ENCODE data around the gene DIS3L. TPM values are rescaled to one million over a fixed set of nuclear protein-coding genes. Genes with fewer than 3 reads are reported as not detected.
A peak's percentile ranks its signal among the peaks of the same experiment; 100 is the strongest.
"Not testable (repeated sequence)": the region's sequence is repeated elsewhere in the genome, so short reads cannot be mapped to it uniquely, and the experiment has no call there.

Gene DIS3L
- total and polyA plus RNA-seq, 2 donors = 13.0 to 16.5 TPM

DNA sequence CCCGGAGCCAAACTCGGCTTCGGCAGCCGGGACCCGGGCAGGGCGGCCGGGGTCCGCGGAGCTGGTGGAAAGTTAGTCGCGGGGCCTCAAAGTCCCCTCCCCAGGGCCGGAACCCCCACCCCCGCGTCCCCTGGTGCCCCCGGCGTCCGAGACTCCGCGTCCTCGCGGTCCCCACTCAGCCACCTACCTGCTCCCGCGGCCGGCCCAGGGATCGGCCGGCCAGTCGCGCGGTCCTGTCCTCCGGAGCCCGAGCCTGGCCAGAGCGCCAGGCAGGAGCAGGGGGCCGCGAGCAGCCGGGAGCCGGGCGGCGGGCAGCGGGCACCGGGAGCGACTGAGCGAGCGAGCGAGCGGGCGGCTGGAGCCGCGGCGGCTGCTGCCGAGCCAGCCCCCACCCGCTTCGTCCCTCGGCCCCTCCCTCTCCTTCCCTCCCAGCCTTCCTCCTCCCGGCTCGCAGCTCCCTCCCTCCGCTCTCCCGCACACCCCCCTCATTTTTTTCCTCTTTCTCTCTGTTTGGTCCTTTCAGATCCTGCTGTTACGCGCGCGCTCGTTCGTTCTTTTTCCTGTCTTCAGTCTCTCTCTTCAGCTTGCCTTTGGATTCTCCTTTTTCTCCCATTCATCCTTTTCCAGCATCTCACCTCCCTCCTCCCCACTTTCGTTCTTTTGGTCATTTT, 39.8 kb upstream of the DIS3L start, which contains the start of gene MEGF11:
Gene MEGF11 (minus strand): TSS at position 333 of the 671 bp plus-strand sequence. CDS start 125,347 bp downstream, outside the sequence.
- peak within 1 kb of the TSS in 1 of 2 donors; percentile 44 for H3K4me3 ChIP-seq (ENCODE audit: low read length in 2 of 2)
- 2% methylated on average over 64 of the region's 64 CpGs for WGBS
- peaks cover 0 to 2% of the 10 kb centered on the region in 2 donors for H3K36me3 ChIP-seq (ENCODE audit: control insufficient read depth in 2 of 2, insufficient read depth in 2 of 2, low read length in 1 of 2)
- DNase-seq (ENCODE audit: low read depth in 6 of 9, low spot score in 9 of 9) = no peak
- no peak within 1 kb of the TSS for H3K27ac ChIP-seq (ENCODE audit: low read depth in 1 of 2, low read length in 1 of 2)
- H3K27me3 ChIP-seq (ENCODE audit: control insufficient read depth in 2 of 2, insufficient read depth in 1 of 2, low read length in 1 of 2) = peaks cover 92 to 98% of the 10 kb centered on the region in 2 donors
- H3K9me3 ChIP-seq (ENCODE audit: control insufficient read depth in 2 of 2, insufficient read depth in 1 of 2, low read length in 1 of 2) = peaks cover 0 to 8% of the 10 kb centered on the region in 2 donors
- H3K4me1 ChIP-seq (ENCODE audit: control insufficient read depth in 2 of 2, insufficient read depth in 2 of 2, low read length in 2 of 2) = peaks cover 11 to 17% of the 10 kb centered on the region in 2 donors

DNA sequence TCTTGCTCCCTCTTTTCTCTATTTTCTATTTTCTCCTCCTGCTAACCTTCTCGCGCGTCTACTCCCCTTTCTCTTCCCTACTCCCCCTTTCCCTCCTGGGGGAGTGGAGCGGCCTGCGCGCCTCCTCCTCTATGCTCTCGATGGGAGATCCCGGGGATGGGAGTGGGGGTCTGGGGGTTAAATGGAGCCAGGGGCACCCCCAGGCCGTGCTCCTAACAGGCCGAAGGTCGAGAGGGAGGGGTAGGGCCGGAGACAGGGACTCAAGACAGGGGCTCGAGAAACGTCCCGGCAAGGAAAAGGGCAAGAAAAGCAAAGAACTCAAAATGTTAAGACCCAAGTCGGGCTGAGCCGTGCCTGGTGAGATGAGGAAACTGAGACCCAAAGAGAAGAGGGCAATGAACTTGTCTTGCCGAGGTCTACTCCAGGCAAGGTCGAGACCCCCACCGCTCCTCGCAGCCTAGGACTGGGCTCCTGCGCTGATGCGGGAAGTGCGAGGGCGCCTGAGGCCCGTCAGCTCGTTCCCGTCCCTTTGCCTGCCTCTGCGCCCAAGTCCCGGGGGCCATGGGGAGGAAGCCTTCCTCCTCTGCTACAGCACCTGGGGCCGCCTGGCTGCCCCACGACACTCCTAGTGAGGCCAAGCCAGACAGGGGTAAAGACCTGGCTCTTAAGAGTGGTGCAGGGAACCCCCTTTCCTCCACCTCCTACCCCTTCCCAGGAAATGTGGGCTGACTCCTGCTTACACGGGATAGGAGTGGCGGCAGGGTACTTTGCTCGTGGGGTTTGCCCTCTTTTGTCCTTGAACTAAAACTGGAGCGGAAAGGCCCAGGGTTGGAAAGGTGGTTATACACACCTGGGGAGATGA, 39.0 kb upstream of the DIS3L start:
- H3K27me3 ChIP-seq (ENCODE audit: control insufficient read depth in 2 of 2, insufficient read depth in 1 of 2, low read length in 1 of 2) = peaks cover 85 to 94% of the 10 kb centered on the region in 2 donors
- peaks cover 0 to 8% of the 10 kb centered on the region in 2 donors for H3K9me3 ChIP-seq (ENCODE audit: control insufficient read depth in 2 of 2, insufficient read depth in 1 of 2, low read length in 1 of 2)
- no peak overlapping the region for H3K27ac ChIP-seq (ENCODE audit: low read depth in 1 of 2, low read length in 1 of 2)
- WGBS = 6% methylated on average over 36 of the region's 36 CpGs
- peaks cover 0 to 2% of the 10 kb centered on the region in 2 donors for H3K36me3 ChIP-seq (ENCODE audit: control insufficient read depth in 2 of 2, insufficient read depth in 2 of 2, low read length in 1 of 2)
- peaks cover 11 to 17% of the 10 kb centered on the region in 2 donors for H3K4me1 ChIP-seq (ENCODE audit: control insufficient read depth in 2 of 2, insufficient read depth in 2 of 2, low read length in 2 of 2)
- DNase-seq (ENCODE audit: low read depth in 6 of 9, low spot score in 9 of 9) = no peak
- H3K4me3 ChIP-seq (ENCODE audit: low read length in 2 of 2) = no peak overlapping the region

DNA sequence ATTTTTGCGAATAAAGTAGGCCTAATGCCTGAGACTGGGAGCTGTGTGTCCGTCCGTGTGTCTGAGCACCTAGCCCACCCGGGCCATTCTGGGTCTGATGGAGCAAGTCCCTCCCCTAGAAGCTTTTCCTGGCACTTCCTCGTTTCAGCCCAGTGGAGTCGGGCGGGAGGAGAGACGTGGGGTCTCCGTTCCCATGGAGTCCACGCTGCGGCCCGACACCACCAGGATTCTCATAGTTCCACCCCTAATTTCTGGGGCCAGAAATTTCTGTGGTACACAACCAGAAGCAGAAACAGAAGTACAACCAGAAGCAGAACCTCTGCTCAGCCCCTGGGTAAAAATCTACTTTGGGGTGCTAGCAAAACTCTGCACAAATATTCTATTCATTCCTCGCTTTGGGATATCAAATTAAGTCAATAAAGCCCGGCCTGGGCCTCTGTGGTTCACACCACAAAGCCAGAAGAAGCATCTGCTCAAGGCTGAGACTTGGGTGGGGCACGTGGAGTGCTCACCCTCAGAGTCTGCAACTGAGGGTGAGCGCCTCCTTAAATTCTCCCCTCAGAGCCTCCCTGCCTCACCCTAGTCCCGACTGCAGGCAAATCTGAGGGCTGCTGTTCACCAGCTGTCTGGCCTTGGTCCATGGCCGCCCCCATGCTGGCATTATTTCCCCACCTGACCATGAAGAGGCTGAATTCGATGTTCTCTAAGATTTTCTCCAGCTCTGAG, 38.3 kb upstream of the DIS3L start:
- 24% methylated on average over 19 of the region's 19 CpGs for WGBS

DNA sequence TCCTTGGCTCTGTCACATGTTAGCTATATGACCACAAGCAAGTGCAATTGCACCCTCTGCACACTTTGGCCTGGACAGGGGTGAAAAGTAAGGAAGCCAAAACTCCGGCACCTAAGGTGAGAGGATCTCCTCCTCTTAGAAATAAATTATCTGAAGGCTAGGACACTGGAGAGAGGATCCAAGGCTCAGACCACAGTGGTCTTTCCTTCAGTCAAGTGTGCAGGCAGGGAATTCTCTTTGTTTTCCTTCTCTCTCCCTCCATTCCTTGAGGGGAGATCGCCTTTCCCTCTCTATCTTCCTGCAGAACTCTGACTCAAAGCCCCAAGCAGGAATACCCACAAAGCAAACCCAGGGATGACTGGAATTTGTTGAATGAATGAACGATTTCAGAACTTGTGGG, 36.7 kb upstream of the DIS3L start:
- no peak for DNase-seq (ENCODE audit: low read depth in 6 of 9, low spot score in 9 of 9)
- H3K4me3 ChIP-seq (ENCODE audit: low read length in 2 of 2) = no peak overlapping the region
- H3K27me3 ChIP-seq (ENCODE audit: control insufficient read depth in 2 of 2, insufficient read depth in 1 of 2, low read length in 1 of 2) = peaks cover 67 to 77% of the 10 kb centered on the region in 2 donors
- no peak overlapping the region for H3K27ac ChIP-seq (ENCODE audit: low read depth in 1 of 2, low read length in 1 of 2)
- peaks cover 0 to 8% of the 10 kb centered on the region in 2 donors for H3K9me3 ChIP-seq (ENCODE audit: control insufficient read depth in 2 of 2, insufficient read depth in 1 of 2, low read length in 1 of 2)
- WGBS = 86% methylated on average over 3 of the region's 3 CpGs
- peaks cover 11 to 16% of the 10 kb centered on the region in 2 donors for H3K4me1 ChIP-seq (ENCODE audit: control insufficient read depth in 2 of 2, insufficient read depth in 2 of 2, low read length in 2 of 2)
- H3K36me3 ChIP-seq (ENCODE audit: control insufficient read depth in 2 of 2, insufficient read depth in 2 of 2, low read length in 1 of 2) = peaks cover 0 to 2% of the 10 kb centered on the region in 2 donors

More for the DNA sequence above, 38.3 kb upstream of the DIS3L start:
- no peak overlapping the region for H3K27ac ChIP-seq (ENCODE audit: low read depth in 1 of 2, low read length in 1 of 2)
- peaks cover 0 to 2% of the 10 kb centered on the region in 2 donors for H3K36me3 ChIP-seq (ENCODE audit: control insufficient read depth in 2 of 2, insufficient read depth in 2 of 2, low read length in 1 of 2)
- H3K4me1 ChIP-seq (ENCODE audit: control insufficient read depth in 2 of 2, insufficient read depth in 2 of 2, low read length in 2 of 2) = peaks cover 11 to 17% of the 10 kb centered on the region in 2 donors
- H3K27me3 ChIP-seq (ENCODE audit: control insufficient read depth in 2 of 2, insufficient read depth in 1 of 2, low read length in 1 of 2) = peaks cover 80 to 88% of the 10 kb centered on the region in 2 donors
- no peak for DNase-seq (ENCODE audit: low read depth in 6 of 9, low spot score in 9 of 9)
- no peak overlapping the region for H3K4me3 ChIP-seq (ENCODE audit: low read length in 2 of 2)
- peaks cover 0 to 8% of the 10 kb centered on the region in 2 donors for H3K9me3 ChIP-seq (ENCODE audit: control insufficient read depth in 2 of 2, insufficient read depth in 1 of 2, low read length in 1 of 2)

DNA sequence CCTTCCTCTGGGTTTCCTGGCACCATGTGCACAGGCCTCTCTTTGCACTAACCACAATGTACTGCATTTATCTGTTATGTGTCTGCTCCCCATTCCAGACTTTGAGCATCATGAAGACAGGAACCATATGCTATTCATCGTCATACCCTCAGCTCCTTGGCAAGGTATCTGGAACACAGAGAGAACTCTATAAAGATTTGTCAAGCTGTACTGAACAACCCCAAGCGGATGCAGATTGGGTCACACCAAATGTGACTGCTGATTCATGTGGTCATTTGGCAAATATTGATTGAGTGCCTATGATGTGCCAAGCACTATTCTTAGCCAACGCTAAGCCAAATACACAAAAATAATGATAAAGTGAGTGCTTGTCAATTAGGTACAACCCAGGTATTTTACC, 32.3 kb upstream of the DIS3L start:
- H3K4me1 ChIP-seq (ENCODE audit: control insufficient read depth in 2 of 2, insufficient read depth in 2 of 2, low read length in 2 of 2) = no peaks in the 10 kb centered on the region
- no peaks in the 10 kb centered on the region for H3K9me3 ChIP-seq (ENCODE audit: control insufficient read depth in 2 of 2, insufficient read depth in 1 of 2, low read length in 1 of 2)
- no peak overlapping the region for H3K4me3 ChIP-seq (ENCODE audit: low read length in 2 of 2)
- 96% methylated on average over 3 of the region's 3 CpGs for WGBS
- no peak overlapping the region for H3K27ac ChIP-seq (ENCODE audit: low read depth in 1 of 2, low read length in 1 of 2)
- DNase-seq (ENCODE audit: low read depth in 6 of 9, low spot score in 9 of 9) = no peak
- no peaks in the 10 kb centered on the region for H3K36me3 ChIP-seq (ENCODE audit: control insufficient read depth in 2 of 2, insufficient read depth in 2 of 2, low read length in 1 of 2)
- H3K27me3 ChIP-seq (ENCODE audit: control insufficient read depth in 2 of 2, insufficient read depth in 1 of 2, low read length in 1 of 2) = peaks cover 26 to 39% of the 10 kb centered on the region in 2 donors

DNA sequence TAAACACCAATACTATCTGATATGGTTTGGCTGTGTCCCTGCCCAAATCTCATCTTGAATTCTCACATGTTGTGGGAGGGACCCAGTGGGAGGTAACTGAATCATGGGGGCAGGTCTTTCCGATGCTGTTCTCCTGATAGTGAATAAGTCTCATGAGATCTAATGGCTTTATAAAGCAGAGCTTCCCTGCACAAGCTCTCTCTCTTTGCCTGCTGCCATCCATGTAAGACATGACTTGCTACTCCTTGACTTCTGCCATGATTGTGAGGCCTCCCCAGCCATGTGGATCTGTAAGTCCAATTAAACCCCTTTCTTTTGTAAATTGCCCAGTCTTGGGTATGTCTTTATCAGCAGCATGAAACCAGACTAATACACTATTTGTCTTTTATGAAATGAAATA, 30.5 kb upstream of the DIS3L start:
- H3K4me3 ChIP-seq (ENCODE audit: low read length in 2 of 2); H3K9me3 ChIP-seq (ENCODE audit: control insufficient read depth in 2 of 2, insufficient read depth in 1 of 2, low read length in 1 of 2); H3K4me1 ChIP-seq (ENCODE audit: control insufficient read depth in 2 of 2, insufficient read depth in 2 of 2, low read length in 2 of 2); H3K36me3 ChIP-seq (ENCODE audit: control insufficient read depth in 2 of 2, insufficient read depth in 2 of 2, low read length in 1 of 2); H3K27ac ChIP-seq (ENCODE audit: low read depth in 1 of 2, low read length in 1 of 2); DNase-seq (ENCODE audit: low read depth in 6 of 9, low spot score in 9 of 9): not testable (repeated sequence)
- H3K27me3 ChIP-seq (ENCODE audit: control insufficient read depth in 2 of 2, insufficient read depth in 1 of 2, low read length in 1 of 2) = peaks cover 11 to 21% of the 10 kb centered on the region in 2 donors
- 94% methylated on average over 1 of the region's 1 CpG for WGBS

DNA sequence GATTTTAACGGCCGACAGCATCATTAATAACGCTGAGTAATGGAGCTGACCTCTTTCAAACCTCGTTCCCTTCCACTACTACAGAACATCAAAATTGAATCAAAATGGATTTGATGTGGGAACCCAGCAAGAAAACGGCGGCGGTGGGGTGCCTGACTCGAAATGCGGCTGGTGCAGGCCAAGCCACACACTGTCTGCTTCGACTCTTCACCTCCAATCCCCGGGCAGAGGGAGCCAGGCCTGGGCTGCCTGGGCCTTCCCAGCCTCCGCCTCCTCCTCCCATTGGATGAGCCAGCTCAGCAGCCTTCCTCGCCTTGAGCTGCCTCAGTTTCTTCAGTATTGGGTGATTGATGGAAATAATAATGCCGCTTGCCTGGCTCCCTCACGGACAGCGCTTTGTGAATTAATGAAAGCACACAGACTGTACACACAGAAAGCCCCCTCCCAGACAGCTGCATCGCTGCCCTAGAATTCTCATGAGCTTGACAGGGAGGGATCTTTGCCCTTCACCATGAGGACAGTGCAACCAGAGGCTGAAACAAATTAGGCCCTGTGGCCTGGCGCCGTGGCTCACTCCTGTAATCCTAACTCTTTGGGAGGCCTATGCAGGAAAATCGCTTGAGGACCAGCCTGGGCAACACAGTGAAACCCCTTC, 28.4 kb upstream of the DIS3L start:
- Histone ChIP-seq H3K27me3 (ENCODE audit: control insufficient read depth in 2 of 2, insufficient read depth in 1 of 2, low read length in 1 of 2) (peaks cover 0 to 11% of the 10 kb centered on the region in 2 donors), H3K4me3 (ENCODE audit: low read length in 2 of 2) (no peak overlapping the region), H3K27ac (ENCODE audit: low read depth in 1 of 2, low read length in 1 of 2) (no peak overlapping the region), H3K9me3 (ENCODE audit: control insufficient read depth in 2 of 2, insufficient read depth in 1 of 2, low read length in 1 of 2) (no peaks in the 10 kb centered on the region), H3K36me3 (ENCODE audit: control insufficient read depth in 2 of 2, insufficient read depth in 2 of 2, low read length in 1 of 2) (no peaks in the 10 kb centered on the region), H3K4me1 (ENCODE audit: control insufficient read depth in 2 of 2, insufficient read depth in 2 of 2, low read length in 2 of 2) (no peaks in the 10 kb centered on the region)
- 97% methylated on average over 20 of the region's 20 CpGs for WGBS
- DNase-seq (ENCODE audit: low read depth in 6 of 9, low spot score in 9 of 9) = no peak

- Histone ChIP-seq H3K4me1 (ENCODE audit: control insufficient read depth in 2 of 2, insufficient read depth in 2 of 2, low read length in 2 of 2) (no peaks in the 10 kb centered on the region), H3K9me3 (ENCODE audit: control insufficient read depth in 2 of 2, insufficient read depth in 1 of 2, low read length in 1 of 2) (no peaks in the 10 kb centered on the region), H3K27ac (ENCODE audit: low read depth in 1 of 2, low read length in 1 of 2) (no peak overlapping the region), H3K27me3 (ENCODE audit: control insufficient read depth in 2 of 2, insufficient read depth in 1 of 2, low read length in 1 of 2) (peaks cover 0 to 2% of the 10 kb centered on the region in 2 donors), H3K36me3 (ENCODE audit: control insufficient read depth in 2 of 2, insufficient read depth in 2 of 2, low read length in 1 of 2) (no peaks in the 10 kb centered on the region), H3K4me3 (ENCODE audit: low read length in 2 of 2) (no peak overlapping the region)
- DNase-seq (ENCODE audit: low read depth in 6 of 9, low spot score in 9 of 9) = peak in 1 of 9 donors; percentile 13
- WGBS = 84% methylated on average over 13 of the region's 13 CpGs
Observed at GRCh38 chr15:66269326-66270090, 23.9 kb upstream of the DIS3L start.

Measured in thymus (tissue), 11 donors.